Neural cell (in vitro differentiated cells): ENCODE data around the gene ERRFI1. TPM values are rescaled to one million over a fixed set of nuclear protein-coding genes. Genes with fewer than 3 reads are reported as not detected.
A peak's percentile ranks its signal among the peaks of the same experiment; 100 is the strongest.

ENCODE experiments used
- H2AFZ ChIP-seq: fragments of 200-600, 300-800 bp; sonication (generic), shearing (Covaris generic); 2 replicates; pipeline ENCODE4 v1.6.0; 2014; ENCODE audit warnings: low read depth, mild to moderate bottlenecking, antibody characterized with exemption, low read length, moderate library complexity
- H3F3A ChIP-seq: fragments of 200-600 bp; shearing (Covaris generic); 2 replicates; pipeline ENCODE4 v1.6.1; 2016; ENCODE audit warnings: mild to moderate bottlenecking, moderate library complexity, mixed read lengths, antibody characterized with exemption, low read length; ENCODE audit not compliant: insufficient read depth, poor library complexity, severe bottlenecking
- H3K27ac ChIP-seq: fragments of 200-600, 300-800 bp; sonication (generic), shearing (Covaris generic); 2 replicates; pipeline ENCODE4 v1.5.1; 2014; ENCODE audit warnings: mild to moderate bottlenecking, low read length, moderate library complexity
- H3K27me3 ChIP-seq: fragments of 300-800, 200-600 bp; sonication (generic), shearing (Covaris generic); 2 replicates; pipeline ENCODE4 v1.6.0; 2014; ENCODE audit warnings: mild to moderate bottlenecking, low read depth, low read length, moderate library complexity; ENCODE audit not compliant: insufficient read depth
- H3K36me3 ChIP-seq: fragments of 300-800, 200-600 bp; sonication (generic), shearing (Covaris generic); 2 replicates; pipeline ENCODE4 v1.5.1; 2014; ENCODE audit warnings: mild to moderate bottlenecking, antibody characterized with exemption, low read length, moderate library complexity; ENCODE audit not compliant: insufficient read depth
- H3K4me2 ChIP-seq: fragments of 300-800, 200-600 bp; sonication (generic), shearing (Covaris generic); 2 replicates; pipeline ENCODE4 v1.6.0; 2014; ENCODE audit warnings: mild to moderate bottlenecking, low read length
- H3K4me3 ChIP-seq: fragments of 300-800, 200-600 bp; sonication (generic), shearing (Covaris generic); 2 replicates; pipeline ENCODE4 v1.5.1; 2014; ENCODE audit warnings: mild to moderate bottlenecking, low read length, moderate library complexity
- H3K79me2 ChIP-seq: fragments of 200-600 bp; shearing (Covaris generic); replicated peaks from 2 replicates; pipeline ENCODE4 v1.6.0; 2014; ENCODE audit warnings: mild to moderate bottlenecking, low read length, moderate library complexity; ENCODE audit not compliant: insufficient read depth
- H3K9ac ChIP-seq: fragments of 300-800, 200-600 bp; sonication (generic), shearing (Covaris generic); 2 replicates; pipeline ENCODE4 v1.6.1; 2016; ENCODE audit warnings: mild to moderate bottlenecking, low read length, mixed read lengths
- H3K9me2 ChIP-seq: fragments of 200-600 bp; shearing (Covaris generic); 2 replicates; pipeline ENCODE4 v1.6.1; 2016; ENCODE audit warnings: mild to moderate bottlenecking, low read length, mixed read lengths; ENCODE audit not compliant: insufficient read depth
- H3K9me3 ChIP-seq: fragments of 200-600, 300-800 bp; sonication (generic), shearing (Covaris generic); 2 replicates; pipeline ENCODE4 v1.6.1; 2016; ENCODE audit warnings: mild to moderate bottlenecking, mixed run types, low read length, moderate library complexity, mixed read lengths
- H4K20me1 ChIP-seq: fragments of 200-600 bp; shearing (Covaris generic); 2 replicates; pipeline ENCODE4 v1.6.1; 2016; ENCODE audit warnings: mild to moderate bottlenecking, mixed run types; ENCODE audit not compliant: insufficient read depth
- CTCF ChIP-seq: fragments of 450-650 bp; IDR thresholded peaks from 2 replicates; pipeline ENCODE4 v1.5.1; 2014; ENCODE audit warnings: antibody characterized with exemption, mild to moderate bottlenecking, moderate library complexity; ENCODE audit not compliant: poor library complexity, severe bottlenecking
- EP300 ChIP-seq: fragments of 450-650 bp; conservative IDR thresholded peaks from 2 replicates; pipeline ENCODE4 v1.6.1; 2014; ENCODE audit warnings: antibody characterized with exemption, mild to moderate bottlenecking, moderate library complexity; ENCODE audit not compliant: poor library complexity, severe bottlenecking
- EZH2 ChIP-seq: fragments of 200-600, 300-800 bp; shearing (Covaris generic), sonication (generic); IDR thresholded peaks from 2 replicates; pipeline ENCODE4 v1.6.1; 2014; ENCODE audit warnings: antibody characterized with exemption, low read length, borderline replicate concordance, mild to moderate bottlenecking; ENCODE audit not compliant: insufficient read depth, poor library complexity, severe bottlenecking
- MXI1 ChIP-seq: fragments of 450-650 bp; conservative IDR thresholded peaks from 2 replicates; pipeline ENCODE4 v1.6.1; 2014; ENCODE audit warnings: antibody characterized with exemption, mild to moderate bottlenecking; ENCODE audit not compliant: poor library complexity, severe bottlenecking
- POLR2AphosphoS5 ChIP-seq: IDR thresholded peaks from 2 replicates; pipeline ENCODE4 v1.6.1; 2012
- RAD21 ChIP-seq: fragments of 450-650 bp; conservative IDR thresholded peaks from 2 replicates; pipeline ENCODE4 v1.6.1; 2014; ENCODE audit warnings: antibody characterized with exemption, mild to moderate bottlenecking, moderate library complexity
- SMC3 ChIP-seq: fragments of 450-650 bp; conservative IDR thresholded peaks from 2 replicates; pipeline ENCODE4 v1.6.1; 2014; ENCODE audit warnings: antibody characterized with exemption, mild to moderate bottlenecking, moderate library complexity; ENCODE audit not compliant: poor library complexity
- TAF1 ChIP-seq: IDR thresholded peaks from 2 replicates; pipeline ENCODE4 v1.6.1; 2012; ENCODE audit warnings: low read depth
- polyA plus RNA-seq: library from polyadenylated mRNA; depleted of rRNA; stranded (reverse); fragments of >200 nt; gene quantifications from 2 replicates; pipeline ENCODE4 v1.2.3, GENCODE V29; 2014
- TF ChIP-seq, protein P1 (sequence below): IDR thresholded peaks from 2 replicates; pipeline ENCODE4 v1.6.1; 2012; ENCODE audit warnings: borderline replicate concordance

ERRFI1 gene
- polyA plus RNA-seq, 1 donor from 2014 or later: 72.9 TPM

DNA sequence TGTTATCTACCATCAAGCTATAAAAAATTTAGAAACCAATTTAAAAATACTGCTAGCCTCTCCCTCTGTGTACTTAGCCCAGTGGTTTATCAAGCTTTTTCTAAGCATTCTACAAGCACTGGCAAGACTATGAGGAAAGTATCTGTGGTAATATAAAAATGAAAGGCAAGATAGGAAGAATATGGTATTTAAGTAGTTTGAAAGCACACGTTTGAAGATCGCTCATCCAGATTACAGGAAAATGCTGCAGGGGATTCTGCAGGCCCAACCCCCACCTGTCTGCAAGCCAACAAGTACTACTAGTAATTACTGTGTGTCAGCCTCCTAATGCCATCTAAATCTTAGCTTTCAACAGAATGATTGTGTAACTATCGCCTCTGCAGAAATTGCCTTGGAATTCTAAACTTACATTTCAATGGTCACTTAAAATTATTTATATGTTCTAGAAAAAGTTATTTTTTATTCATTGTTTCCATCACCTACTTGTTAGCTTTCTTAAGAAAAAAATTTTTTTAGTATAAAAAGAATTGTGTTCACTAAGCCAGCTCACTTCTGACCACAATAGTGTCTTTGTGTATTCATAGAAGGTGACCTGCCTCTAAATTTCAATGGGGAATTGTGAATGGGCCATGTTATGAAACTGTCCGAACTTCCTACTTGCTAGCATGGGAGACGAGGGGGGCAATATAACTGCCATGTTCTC is 8.5 kb downstream of the ERRFI1 start:
- Histone ChIP-seq H2AFZ (no peak overlapping the region), H4K20me1 (no peaks in the 10 kb centered on the region), H3K4me3 (peak overlapping the region; percentile 16), H3K9ac (peak overlapping the region; percentile 4), H3K27ac (no peak overlapping the region), H3F3A (peaks cover 3% of the 10 kb centered on the region), H3K27me3 (no peaks in the 10 kb centered on the region), H3K36me3 (no peaks in the 10 kb centered on the region), H3K9me2 (no peaks in the 10 kb centered on the region), H3K9me3 (no peaks in the 10 kb centered on the region), H3K4me2 (peak overlapping the region; percentile 32), H3K79me2 (peaks cover 55% of the 10 kb centered on the region)
- no peak for TF ChIP-seq RAD21
- no peak for TF ChIP-seq POLR2AphosphoS5
- TF ChIP-seq MXI1: no peak
- no peak for TF ChIP-seq SMC3
- no peak for TF ChIP-seq TAF1
- TF ChIP-seq CTCF: no peak
- no peak for TF ChIP-seq EP300
- TF ChIP-seq, protein P1, sequence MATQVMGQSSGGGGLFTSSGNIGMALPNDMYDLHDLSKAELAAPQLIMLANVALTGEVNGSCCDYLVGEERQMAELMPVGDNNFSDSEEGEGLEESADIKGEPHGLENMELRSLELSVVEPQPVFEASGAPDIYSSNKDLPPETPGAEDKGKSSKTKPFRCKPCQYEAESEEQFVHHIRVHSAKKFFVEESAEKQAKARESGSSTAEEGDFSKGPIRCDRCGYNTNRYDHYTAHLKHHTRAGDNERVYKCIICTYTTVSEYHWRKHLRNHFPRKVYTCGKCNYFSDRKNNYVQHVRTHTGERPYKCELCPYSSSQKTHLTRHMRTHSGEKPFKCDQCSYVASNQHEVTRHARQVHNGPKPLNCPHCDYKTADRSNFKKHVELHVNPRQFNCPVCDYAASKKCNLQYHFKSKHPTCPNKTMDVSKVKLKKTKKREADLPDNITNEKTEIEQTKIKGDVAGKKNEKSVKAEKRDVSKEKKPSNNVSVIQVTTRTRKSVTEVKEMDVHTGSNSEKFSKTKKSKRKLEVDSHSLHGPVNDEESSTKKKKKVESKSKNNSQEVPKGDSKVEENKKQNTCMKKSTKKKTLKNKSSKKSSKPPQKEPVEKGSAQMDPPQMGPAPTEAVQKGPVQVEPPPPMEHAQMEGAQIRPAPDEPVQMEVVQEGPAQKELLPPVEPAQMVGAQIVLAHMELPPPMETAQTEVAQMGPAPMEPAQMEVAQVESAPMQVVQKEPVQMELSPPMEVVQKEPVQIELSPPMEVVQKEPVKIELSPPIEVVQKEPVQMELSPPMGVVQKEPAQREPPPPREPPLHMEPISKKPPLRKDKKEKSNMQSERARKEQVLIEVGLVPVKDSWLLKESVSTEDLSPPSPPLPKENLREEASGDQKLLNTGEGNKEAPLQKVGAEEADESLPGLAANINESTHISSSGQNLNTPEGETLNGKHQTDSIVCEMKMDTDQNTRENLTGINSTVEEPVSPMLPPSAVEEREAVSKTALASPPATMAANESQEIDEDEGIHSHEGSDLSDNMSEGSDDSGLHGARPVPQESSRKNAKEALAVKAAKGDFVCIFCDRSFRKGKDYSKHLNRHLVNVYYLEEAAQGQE: no peak
- TF ChIP-seq EZH2: no peak

- Histone ChIP-seq H2AFZ (no peak overlapping the region), H4K20me1 (no peaks in the 10 kb centered on the region), H3K79me2 (peaks cover 53% of the 10 kb centered on the region), H3K27ac (no peak overlapping the region), H3K36me3 (no peaks in the 10 kb centered on the region), H3K9me2 (no peaks in the 10 kb centered on the region), H3K27me3 (no peaks in the 10 kb centered on the region), H3F3A (peaks cover 3% of the 10 kb centered on the region), H3K9ac (no peak overlapping the region), H3K4me2 (peak overlapping the region; percentile 32), H3K9me3 (no peaks in the 10 kb centered on the region), H3K4me3 (no peak overlapping the region)
- TF ChIP-seq TAF1: no peak
- no peak for TF ChIP-seq MXI1
- TF ChIP-seq EP300: no peak
- TF ChIP-seq RAD21: no peak
- TF ChIP-seq EZH2: no peak
- TF ChIP-seq CTCF: no peak
- no peak for TF ChIP-seq POLR2AphosphoS5
- no peak for TF ChIP-seq SMC3
- TF ChIP-seq, protein P1: no peak
Observed at GRCh38 chr1:8016895-8017241, 9.2 kb downstream of the ERRFI1 start.
